Erythroblast (primary cell): Measurements from ENCODE around the gene ZEB1.

Experiments used
- GATA1 ChIP-seq: IDR thresholded peaks from 2 replicates; pipeline ENCODE4 v1.6.1; 2011; ENCODE audit warnings: low read depth, mild to moderate bottlenecking, control low read depth, low read length, moderate library complexity
- POLR2A ChIP-seq: IDR thresholded peaks from 2 replicates; pipeline ENCODE4 v1.6.1; 2011; ENCODE audit warnings: mild to moderate bottlenecking, low read length

GRCh38 chr10:31353574-31353973 lies 34.6 kb downstream of the ZEB1 start:
- TF ChIP-seq POLR2A (no peak), GATA1 (no peak)
